Kidney epithelial cell (primary cell): Measurements from ENCODE around the gene RERE. TPM values are rescaled to one million over a fixed set of nuclear protein-coding genes. Genes with fewer than 3 reads are reported as not detected.

ENCODE experiments used
- DNase-seq: peaks from one replicate; pipeline ENCODE4 v3.0.0-alpha.2; 2010; ENCODE audit warnings: low read depth
- H3K27me3 ChIP-seq: 2 replicates; pipeline ENCODE4 v1.6.0; 2011; ENCODE audit warnings: low read length; ENCODE audit not compliant: control insufficient read depth, insufficient read depth
- H3K36me3 ChIP-seq: 2 replicates; pipeline ENCODE4 v1.5.1; 2011; ENCODE audit warnings: low read length; ENCODE audit not compliant: control insufficient read depth, insufficient read depth
- H3K4me3 ChIP-seq: 2 replicates; pipeline ENCODE4 v1.5.1; 2011; ENCODE audit warnings: low read depth, mild to moderate bottlenecking, control low read depth, low read length
- total RNA-seq: library from RNA; depleted of rRNA; stranded (reverse); fragments of >200 nt; gene quantifications from 2 replicates; pipeline ENCODE4 v1.2.3, GENCODE V29; 2015
- TF ChIP-seq, protein P1 (sequence below): IDR thresholded peaks from 2 replicates; pipeline ENCODE4 v1.5.1; 2011; ENCODE audit warnings: mild to moderate bottlenecking, moderate library complexity, low read length, control low read depth, inconsistent platforms; ENCODE audit not compliant: insufficient read depth, poor library complexity, severe bottlenecking

RERE gene
- total RNA-seq, 1 donor from 2014 or later: 47.5 TPM

DNA sequence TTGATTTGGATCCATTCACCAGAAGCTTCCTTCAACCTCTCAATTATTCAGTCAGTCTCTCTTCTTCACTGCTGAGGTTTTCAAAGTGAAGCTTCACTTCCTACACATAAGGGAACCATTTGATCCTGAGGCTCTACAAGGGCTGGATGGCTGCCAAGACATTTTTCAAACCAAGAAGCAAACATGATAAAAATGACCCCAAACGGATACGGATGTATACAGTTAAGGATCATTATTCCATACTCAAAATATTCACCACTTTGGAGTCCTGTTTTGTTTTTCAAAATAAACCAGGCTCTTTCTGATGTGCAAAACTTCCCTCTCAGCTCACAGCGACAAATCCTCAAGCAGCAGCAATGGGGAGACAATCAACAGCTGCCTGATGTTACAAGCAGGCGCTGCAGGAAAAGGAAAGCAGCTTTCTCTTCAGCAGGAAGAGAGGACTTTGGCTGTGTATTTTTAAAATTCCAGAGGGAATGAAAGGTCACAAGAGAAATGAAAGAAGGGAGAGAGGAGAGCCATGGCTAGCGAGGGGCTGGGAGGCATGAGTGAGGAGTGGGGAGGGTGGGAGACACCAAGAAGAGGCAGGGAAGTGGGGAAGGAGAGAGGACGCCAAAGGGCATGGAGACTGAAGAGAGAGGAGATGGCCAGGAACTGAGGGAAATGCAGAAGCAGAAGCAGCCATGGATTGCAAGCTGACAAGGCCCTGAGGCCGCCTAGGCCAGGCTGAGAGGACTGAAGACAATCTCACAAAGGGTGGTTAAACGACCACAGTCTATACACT lies 354.1 kb downstream of the RERE start:
- Histone ChIP-seq H3K36me3 (peaks cover 2% of the 10 kb centered on the region), H3K4me3 (no peak overlapping the region), H3K27me3 (no peaks in the 10 kb centered on the region)
- TF ChIP-seq, protein P1, sequence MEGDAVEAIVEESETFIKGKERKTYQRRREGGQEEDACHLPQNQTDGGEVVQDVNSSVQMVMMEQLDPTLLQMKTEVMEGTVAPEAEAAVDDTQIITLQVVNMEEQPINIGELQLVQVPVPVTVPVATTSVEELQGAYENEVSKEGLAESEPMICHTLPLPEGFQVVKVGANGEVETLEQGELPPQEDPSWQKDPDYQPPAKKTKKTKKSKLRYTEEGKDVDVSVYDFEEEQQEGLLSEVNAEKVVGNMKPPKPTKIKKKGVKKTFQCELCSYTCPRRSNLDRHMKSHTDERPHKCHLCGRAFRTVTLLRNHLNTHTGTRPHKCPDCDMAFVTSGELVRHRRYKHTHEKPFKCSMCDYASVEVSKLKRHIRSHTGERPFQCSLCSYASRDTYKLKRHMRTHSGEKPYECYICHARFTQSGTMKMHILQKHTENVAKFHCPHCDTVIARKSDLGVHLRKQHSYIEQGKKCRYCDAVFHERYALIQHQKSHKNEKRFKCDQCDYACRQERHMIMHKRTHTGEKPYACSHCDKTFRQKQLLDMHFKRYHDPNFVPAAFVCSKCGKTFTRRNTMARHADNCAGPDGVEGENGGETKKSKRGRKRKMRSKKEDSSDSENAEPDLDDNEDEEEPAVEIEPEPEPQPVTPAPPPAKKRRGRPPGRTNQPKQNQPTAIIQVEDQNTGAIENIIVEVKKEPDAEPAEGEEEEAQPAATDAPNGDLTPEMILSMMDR: no peak
- DNase-seq: no peak

DNA sequence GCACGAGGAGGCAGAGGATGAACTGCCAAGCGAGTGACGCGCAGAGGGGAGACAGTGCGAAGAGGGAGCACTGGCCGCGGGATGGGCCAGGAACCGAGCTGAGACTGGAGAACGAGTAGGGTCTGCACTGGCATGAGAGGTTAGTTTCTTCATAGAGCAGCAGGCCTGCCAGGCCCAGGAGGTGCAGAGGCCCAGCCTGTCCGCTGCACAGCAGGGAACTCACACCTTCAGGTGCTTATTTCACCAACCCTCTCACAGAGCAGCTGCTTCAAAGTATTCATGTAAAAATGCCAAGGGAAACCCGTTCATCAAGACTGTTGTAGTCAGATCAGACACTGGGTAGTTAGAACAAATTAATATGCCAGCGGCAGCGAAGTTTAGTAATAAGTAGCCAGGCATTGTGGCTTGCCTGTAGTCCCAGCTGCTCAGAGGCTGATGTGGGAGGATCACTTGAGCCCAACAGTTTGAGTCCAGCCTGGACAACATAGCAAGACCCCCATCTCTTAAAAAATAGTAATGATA lies 355.0 kb downstream of the RERE start:
- Histone ChIP-seq H3K4me3 (no peak overlapping the region), H3K36me3 (peaks cover 2% of the 10 kb centered on the region), H3K27me3 (no peaks in the 10 kb centered on the region)
- DNase-seq: no peak
- TF ChIP-seq, protein P1: no peak

DNA sequence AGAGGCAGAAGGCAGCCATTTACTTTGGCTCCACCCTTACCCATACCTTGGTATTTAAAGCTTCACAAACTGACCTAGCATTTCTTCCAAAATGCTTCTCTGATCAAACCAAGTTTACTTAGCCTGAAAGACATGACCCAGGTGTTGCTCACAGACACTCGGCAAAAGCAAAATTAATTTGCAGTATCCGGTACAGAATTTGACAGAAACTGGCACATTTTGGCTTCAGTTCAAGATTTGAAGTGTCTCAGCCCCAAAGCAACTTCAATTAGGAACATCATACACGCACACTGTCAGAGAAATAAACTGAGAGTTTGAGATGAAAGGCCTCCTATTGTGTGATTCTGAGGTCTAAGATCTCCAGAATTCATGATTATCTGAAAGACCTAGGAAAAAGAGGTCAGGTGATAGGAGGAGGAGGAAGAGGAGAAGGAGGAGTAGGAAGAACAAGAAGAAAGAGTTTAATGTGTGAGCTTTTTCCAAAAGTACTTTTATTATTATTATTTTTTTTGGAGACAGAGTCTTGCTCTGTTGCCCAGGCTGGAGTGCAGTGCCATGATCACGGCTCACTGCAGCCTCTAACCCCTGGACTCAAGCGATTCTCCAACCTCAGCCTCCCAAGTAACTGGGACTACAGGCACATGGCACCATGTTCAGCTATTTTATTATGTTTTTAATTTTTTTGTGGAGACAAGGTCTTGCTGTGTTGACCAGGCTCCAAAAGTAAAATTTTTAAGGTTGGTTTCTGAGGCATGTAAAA lies 355.9 kb downstream of the RERE start:
- TF ChIP-seq, protein P1: no peak
- Histone ChIP-seq H3K36me3 (peaks cover 2% of the 10 kb centered on the region), H3K4me3 (no peak overlapping the region), H3K27me3 (no peaks in the 10 kb centered on the region)
- no peak for DNase-seq

DNA sequence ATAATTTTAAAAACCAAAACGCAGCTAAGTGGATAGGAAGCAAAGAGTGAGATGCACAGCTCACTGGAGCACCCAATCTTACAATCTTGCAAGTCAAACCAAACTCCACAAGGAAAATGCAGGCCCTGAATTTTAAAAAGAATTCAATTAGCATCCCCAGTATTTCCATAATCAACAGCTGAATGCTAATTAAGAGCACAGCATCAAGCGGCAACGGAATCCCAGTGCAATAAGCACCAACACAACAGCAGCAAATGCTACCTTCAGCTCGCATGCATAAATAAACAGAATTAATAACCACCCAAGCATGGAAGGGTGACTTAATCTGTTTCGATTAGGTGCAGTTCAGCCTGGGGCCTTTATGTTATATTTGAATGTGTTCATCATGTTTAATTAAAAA lies 356.7 kb downstream of the RERE start:
- Histone ChIP-seq H3K4me3 (no peak overlapping the region), H3K36me3 (peaks cover 2% of the 10 kb centered on the region), H3K27me3 (no peaks in the 10 kb centered on the region)
- TF ChIP-seq, protein P1: no peak
- no peak for DNase-seq

DNA sequence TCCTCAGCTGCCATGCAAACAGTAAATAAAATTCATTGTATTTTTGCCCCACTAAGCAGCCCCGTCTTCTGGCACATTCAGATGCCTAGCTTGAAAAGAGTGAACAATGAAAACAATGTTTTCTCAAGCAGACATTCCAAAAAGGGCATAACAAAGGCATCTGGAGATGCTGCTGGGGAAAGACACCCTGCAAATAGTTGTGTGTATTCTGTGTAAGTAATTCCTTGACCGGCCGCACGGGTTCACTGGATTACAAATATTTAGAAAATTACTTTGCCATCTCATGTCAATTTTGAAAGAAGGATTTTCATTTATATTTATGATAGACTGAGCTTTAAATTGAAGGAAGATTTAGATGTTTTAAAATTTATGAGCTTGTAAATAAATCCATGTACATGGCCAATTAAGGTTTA lies 357.3 kb downstream of the RERE start:
- Histone ChIP-seq H3K4me3 (no peak overlapping the region), H3K36me3 (peaks cover 2% of the 10 kb centered on the region), H3K27me3 (no peaks in the 10 kb centered on the region)
- no peak for DNase-seq
- TF ChIP-seq, protein P1: no peak
